Stimulated activated naive CD4-positive, alpha-beta T cell treated with Interleukin-2 at 50 U/mL for 16 hours (primary cell): ENCODE results near the gene CDC45.
"Not testable (repeated sequence)": the region's sequence is repeated elsewhere in the genome, so short reads cannot be mapped to it uniquely, and the experiment has no call there.

Experiments used
- DNase-seq: peaks from one replicate; lab custom pipeline; 2025; lab: John Stamatoyannopoulos, UW

Gene CDC45

DNA sequence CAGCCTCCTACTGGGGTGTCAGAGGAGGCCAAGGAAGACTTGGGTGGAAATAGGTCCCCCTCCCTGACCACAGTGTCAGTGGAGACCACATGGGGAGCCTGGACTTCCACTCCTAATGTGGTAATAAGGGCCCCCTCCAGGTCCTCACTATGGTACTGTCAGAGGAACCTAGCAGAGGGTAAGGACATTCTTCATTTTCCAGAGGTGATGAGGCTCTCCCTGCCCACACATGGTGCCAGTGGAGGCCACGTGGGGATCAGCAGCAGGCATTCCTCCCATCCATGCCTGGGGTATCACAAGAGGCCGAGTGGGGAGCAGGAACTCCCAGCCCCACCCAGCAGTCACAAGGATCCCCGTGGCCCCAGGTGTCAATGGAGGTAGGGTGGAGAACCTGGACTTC, 51.0 kb downstream of the CDC45 start:
- DNase-seq, result no peak

DNA sequence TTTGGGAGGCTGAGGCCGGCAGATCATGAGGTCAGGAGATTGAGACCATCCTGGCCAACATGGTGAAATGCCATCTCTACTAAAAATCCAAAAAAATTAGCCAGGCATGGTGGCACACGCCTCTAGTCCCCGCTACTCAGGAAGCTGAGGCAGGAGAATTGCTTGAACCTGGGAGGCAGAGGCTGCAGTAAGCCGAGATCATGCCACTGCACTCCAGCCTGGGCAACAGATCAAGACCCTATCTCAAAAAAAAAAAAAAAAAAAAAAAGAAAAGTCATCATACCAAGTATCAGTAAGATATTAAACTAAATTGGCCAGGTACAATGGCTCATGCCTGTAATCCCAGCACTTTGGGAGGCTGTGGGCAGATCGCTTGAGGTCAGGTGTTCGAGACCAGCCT, 51.6 kb downstream of the CDC45 start:
- DNase-seq, result not testable (repeated sequence)

DNA sequence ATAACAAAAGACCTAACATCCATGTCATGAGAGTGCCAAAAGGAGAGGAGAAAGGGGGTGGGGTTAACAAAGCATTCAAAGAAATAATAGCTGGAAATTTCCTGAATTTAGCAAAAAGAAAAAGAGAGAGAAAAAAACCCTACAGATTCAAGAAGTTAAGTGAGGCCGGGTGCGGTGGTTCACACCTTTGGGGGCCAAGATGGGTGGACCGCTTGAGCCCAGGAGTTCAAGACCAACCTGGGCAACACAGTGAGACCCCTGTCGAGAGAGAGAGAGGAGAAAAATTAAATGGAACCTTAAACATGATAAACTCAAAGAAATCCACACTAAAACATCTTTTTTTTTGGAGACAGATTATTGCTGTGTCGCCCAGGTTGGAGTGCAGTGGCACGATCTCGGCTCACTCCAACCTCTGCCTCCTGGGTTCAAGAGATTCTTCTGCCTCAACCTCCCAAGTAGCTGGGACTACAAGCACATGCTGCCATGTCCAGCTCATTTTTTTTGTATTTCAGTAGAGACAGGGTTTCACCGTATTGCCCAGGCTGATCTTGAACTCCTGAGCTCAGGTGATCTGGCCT, 53.4 kb downstream of the CDC45 start:
- no peak for DNase-seq

- DNase-seq, result no peak
Measured at GRCh38 chr22:19533857-19534256, 54.1 kb downstream of the CDC45 start.

GRCh38 chr22:19535001-19535400, 55.3 kb downstream of the CDC45 start:
- no peak for DNase-seq

DNA sequence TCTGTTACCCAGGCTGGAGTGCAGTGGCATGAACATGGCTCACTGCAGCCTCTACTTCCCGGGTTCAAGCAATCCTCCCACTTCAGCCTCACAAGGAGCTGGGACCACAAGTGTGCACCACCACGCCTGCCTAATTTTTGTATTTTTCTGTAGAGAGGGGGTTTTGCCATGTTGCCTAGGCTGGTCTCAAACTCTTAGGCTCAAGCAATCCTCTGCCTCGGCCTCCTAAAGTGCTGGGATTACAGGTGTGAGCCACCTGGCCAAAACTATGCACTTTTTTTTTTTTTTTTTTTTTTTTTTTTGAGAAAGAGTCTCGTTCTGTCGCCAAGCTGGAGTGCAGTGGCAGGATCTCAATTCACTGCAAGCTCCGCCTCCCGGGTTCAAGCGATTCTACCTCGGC, 56.8 kb downstream of the CDC45 start:
- DNase-seq, result no peak

- DNase-seq, result no peak
Measured at GRCh38 chr22:19537941-19538488, 58.3 kb downstream of the CDC45 start.

GRCh38 chr22:19540394-19540793, 60.7 kb downstream of the CDC45 start:
- DNase-seq, result no peak

GRCh38 chr22:19543970-19544708, 64.4 kb downstream of the CDC45 start:
- DNase-seq, result no peak

GRCh38 chr22:19545935-19546207, 66.2 kb downstream of the CDC45 start:
- no peak for DNase-seq

GRCh38 chr22:19546680-19547079, 67.0 kb downstream of the CDC45 start:
- no peak for DNase-seq

DNA sequence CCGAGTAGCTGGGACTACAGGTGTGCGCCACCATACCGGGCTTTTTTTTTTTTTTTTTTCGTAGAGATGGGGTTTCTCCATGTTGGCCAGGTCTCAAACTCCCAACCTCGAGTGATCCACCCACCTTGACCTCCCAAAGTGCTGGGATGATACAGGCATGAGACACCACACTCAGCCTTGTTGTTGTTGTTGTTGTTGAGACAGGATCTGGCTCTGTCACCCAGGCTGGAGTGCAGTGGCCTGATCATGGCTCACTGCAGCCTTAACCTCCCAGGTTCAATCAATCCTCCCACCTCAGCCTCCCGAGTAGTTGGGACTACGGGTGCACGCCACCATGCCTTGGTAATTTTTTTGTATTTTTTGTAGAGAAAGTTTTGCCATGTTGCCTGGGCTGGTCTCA, 67.9 kb downstream of the CDC45 start:
- no peak for DNase-seq

DNA sequence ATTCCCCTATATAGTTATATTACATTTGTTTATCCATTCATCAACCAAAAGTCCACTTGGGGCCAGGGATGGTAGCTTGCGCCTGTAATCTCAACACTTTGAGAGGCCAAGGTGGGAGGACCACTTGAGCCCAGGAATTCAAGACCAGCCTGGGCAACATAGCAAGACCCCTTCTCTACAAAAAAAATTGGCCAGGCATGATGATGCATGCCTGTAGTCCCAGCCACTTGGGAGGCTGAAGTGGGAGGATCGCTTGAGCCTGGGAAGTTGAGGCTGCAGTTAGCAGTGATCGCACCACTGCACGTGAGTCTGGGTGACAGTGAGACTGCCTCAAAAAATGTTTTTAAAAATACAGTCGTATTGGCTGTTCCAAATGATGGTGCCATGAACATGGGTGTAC, 68.7 kb downstream of the CDC45 start:
- not testable (repeated sequence) for DNase-seq

GRCh38 chr22:19548964-19549363, 69.2 kb downstream of the CDC45 start:
- no peak for DNase-seq

DNA sequence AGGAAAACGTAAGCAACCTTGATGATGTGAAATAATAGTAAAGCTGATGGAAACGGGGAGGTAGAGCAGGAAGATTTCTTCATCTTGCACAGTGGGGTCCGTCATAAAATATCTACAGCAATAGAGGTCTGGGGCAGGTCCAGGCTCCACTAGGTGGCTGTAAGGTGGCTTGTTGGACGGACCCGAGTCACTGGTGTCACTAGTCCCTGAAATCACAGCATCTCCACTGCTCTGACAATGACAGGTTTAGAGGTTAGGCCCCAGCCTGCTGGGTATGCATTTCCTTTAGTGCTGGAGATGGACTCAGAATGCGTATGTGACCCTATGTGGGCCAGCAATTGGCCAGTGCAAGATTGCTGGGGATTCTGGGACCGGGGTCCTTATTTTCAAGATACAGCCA, 69.7 kb downstream of the CDC45 start:
- DNase-seq, result no peak

DNA sequence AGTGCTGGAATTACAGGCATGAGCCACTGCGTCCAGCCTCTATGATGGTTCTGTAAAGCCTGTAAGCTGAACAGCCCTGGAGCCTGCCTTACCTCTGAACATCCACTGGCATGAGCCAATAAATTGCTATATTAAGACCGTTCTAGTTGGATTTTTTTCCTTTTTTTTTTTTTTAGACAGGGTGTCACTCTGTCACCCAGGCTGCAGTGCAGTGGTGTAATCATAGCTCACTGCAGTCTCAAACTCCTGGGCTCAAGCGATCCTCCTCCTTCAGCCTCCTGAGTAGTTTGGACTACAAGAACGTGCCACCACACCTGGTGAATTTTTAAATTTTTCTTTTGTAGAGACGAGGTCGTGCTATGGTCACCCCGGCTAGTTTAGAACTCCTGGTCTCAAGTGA, 70.7 kb downstream of the CDC45 start:
- no peak for DNase-seq

DNA sequence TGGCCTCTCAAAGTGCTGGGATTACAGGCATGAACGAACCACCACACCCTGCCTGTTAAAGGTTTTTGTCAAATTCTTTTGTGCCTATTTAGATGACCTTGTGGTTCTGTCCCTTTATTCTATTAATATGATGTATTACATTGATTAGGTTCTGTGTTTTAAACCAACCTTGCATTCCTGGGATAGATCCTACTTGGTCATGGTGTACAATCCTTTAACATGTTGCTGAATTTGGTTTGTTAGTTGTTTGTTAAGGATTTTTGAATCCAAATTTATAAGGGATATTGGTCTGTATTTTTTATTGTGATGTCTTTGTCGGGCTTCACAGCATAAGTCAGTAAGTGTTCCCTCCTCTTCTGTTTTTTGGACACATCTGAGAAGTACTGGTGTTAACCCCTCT, 73.5 kb downstream of the CDC45 start:
- DNase-seq, result no peak

DNA sequence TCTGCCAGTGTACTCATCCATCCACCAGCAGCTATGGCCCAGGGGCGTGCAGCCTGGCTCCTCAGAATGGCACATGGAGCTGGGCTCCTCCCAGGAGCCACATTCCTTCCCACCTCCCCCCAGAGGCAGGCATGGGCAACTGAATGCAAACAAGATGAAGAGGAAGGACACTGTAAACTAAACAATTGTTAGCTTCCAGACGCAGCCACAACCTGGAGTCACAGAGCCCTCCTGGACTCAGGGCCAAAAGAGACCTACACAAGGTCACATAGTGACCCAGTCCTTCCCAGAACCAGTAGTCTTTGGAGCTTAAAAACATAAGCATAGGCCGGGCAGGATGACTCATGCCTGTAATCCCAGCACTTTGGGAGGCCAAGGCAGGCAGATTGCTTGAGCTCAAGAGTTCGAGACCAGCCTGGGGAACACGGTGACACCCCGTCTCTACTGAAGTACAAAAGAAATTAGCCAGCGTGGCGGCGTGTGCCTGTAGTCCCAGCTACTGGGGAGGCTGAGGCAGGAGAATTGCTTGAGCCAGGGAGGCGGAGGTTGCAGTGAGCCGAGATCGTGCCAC, 75.2 kb downstream of the CDC45 start:
- no peak for DNase-seq

DNA sequence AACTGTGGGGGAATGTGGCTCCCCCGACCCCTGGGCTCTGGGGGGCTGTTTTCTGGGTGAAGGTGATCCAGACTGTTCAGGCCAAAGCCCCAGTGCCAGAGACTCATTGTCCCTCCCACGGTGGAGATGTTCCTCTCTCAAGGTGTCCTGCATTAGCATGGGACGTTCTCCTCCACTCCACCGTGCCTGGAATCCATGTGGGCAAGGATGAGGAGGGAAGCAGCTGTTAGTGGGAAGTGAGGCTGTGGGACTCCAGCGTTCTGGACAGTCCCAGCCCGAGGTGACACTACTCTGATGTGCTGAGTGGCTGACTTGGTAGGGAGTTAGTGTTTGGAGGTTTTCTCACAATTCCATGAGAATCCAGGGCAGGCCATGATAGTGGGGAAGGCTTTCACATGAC, 75.9 kb downstream of the CDC45 start:
- no peak for DNase-seq

DNA sequence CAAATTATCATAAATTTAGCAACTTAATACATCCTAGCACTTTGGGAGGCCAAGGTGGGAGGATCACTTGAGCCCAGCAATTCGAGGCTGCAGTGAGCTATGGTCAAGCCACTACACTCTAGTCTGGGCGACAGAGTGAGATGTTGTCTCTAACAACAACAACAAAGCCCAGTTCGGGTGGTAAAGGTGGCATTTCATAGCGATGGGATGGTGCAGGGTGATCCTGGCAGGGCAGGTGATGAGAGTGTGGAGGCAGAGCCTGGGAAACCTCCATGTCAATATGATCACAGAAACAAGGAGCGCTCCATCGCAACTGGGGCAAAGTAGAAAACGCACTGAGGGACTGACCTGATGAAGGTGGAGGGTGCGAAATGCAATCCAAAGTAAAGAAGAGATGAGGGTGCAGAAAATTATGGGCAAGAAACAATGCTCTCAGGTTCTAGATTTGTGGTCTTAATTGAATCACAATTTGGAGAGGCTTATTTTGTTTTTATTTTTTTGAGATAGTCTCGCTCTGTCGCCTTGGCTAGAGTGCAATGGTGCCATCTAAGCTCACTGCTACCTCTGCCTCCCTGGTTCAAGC, 77.3 kb downstream of the CDC45 start:
- DNase-seq, result no peak

DNA sequence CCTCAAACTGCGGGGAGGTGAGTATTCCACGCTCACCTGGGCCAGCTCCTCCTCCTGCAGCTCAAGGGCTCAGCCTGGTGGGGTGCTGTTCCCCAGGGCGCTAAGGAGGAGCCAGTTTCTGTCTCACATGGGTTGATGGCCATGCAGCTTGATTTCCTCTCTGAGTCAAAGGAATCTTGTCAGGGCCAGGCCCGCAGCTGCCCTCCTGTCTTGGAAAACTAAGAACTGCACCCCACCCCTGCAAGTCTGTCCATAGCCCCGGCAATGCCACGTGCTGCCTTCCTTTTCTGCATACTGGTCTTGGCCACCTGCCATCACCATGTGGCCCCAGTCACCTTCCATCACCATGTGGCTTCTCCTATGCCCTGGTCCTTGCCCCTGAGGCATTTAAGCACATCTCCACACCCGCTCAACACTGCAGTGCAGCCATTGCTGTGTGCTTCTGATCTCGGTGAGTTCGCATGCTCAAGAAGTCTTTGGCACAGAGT, 79.6 kb downstream of the CDC45 start:
- DNase-seq, result no peak

GRCh38 chr22:19559956-19560355, 80.2 kb downstream of the CDC45 start:
- DNase-seq, result no peak
